Central memory CD4-positive, alpha-beta T cell (primary cell): ENCODE data around the gene CAPN9.

Experiments
- DNase-seq: peaks from one replicate; pipeline ENCODE4 v3.0.0; 2022

The CAPN9 gene

DNA sequence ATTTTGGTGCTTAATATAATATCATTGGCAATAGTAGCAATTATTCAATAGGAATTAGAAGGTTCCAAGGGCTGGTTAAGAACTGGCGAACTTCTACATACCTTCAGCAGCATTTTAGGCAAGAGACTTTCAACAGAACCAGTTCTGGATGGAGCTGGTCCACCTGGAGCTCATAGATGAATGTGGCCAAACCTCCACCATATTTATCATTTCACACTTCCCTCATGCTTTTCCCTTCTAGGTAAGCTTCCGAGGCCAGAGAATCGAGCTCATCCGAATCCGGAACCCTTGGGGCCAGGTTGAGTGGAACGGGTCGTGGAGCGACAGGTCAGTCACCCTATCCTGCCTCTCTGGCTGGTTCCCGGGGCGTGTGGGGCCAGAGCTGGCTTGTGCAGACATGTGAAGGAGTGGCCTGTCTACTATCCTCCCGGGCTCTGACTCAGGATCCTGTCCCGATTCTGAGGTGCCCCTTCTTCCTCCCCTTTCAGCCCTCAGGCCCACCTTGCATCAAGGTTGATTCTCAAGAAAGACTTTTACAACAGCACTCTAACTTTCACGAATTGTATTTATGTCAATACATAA, 24.7 kb downstream of the CAPN9 start:
- DNase-seq, result no peak

DNA sequence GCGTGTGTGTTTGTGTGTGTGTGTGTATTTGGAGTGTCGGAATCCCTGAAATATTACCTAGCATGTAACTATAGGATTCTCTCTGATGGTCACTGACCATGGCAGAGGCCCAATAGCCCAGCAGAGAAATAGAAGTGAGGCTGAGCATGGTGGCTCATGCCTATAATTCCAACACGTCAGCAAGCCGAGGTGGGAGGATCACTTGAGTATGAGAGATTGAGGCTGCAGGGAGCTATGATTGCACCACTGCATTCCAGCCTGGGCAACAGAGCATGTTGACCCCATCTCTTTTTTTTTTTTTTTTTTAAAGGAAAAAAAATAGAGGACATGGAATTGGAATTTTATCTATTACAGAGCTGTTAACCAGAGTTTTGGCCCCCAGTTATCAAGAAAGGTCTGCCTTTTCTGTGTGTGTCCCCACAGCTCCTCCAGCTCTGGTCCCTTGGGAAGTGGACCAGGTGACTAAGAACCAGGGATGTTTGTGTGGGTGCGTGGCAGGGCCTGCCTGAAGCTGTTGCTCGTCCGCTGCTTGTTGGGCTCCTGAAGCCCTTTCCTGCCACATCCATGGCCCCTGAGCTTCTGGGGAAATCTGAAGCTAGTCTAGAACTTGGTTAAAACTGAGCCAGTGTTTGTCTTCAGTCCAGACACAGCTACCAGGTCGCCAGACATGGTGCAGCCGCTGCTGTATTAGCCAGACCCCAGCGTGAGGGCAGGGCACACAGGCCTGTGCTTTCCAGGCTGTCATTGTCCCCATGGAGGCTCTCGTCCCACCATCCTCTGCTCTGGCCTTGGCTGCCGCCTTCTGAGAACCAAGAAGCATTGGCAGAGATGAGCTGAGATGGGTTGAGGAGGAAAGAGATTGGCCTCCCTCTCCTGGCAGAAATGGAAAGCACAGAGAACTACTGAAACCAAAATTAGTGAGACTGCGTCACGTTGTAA, 25.5 kb downstream of the CAPN9 start:
- no peak for DNase-seq

DNA sequence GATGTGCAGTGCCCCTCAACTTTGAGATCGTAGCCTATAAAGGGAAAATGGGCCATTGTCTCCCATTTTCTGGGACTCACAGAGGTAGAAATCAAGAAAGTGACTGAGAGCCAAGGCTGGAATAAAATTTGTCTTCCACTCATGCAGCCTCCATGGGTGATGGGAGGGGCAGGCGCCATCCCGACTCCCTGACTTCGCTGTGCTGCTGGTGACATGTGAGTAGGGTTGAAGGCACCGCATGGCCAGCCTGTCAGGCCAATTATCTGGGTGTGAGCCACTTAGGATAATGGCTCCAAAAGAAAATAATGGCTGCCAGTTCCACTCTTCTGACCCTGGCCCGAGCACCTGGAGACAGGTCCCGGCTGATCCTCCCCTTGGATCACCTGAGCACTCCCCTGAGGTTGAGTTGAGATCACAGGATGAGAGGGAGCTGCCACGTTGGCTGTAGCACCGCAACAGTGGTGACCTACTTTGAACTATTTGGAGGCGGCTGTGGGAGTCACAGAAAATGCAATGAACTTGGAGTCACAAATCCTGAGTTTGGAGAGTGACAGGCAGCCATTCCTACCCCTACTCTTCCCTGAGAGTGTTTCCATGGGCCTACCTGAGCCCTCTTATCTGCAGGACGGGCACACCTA, 26.3 kb downstream of the CAPN9 start:
- DNase-seq, result no peak

DNA sequence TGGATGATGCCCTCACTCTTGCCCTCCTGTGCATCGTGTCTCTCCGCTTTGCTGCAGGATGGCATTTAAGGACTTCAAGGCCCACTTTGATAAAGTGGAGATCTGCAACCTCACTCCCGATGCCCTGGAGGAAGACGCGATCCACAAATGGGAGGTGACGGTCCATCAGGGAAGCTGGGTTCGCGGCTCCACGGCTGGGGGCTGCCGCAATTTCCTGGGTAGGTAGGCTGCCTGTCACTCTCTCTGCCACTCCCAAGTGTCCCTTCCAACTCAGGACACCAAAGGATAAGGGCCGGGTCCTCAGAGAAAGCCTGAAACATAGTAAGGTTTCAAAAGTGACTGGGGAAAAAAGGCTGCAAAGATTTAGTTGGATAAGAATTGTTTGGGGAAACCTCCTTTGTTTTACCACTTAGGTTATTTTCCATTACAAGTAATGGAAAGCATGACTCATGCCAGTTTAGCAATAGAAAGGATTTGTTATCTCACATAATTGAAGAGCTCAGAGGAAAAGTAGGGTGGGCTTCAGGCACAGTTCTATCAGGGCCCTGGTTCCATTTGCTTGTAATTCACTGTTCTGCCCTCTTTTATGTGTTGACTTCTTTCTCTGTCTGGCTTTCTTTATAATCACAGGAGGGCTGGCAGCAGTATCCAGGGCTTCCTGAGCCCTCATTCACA, 31.9 kb downstream of the CAPN9 start:
- DNase-seq, result no peak

DNA sequence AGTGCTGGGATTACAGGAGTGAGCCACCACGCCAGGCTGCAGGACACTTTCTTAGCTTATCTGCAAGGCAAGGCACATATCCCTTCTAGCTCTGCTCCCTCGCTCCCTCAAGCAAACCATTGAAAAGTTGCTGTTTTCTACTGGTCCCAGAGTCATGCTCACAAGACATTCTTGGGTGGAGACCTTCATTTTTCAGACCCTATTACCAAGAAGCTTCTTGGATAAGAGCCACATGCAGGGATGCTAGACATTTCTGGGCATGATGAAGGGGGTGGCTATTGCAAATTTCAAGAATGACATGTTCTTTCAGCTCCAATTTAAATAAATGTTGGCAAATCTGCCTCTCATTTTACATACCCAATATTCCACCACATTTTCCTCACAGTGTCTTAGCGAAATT, 33.9 kb downstream of the CAPN9 start:
- no peak for DNase-seq

DNA sequence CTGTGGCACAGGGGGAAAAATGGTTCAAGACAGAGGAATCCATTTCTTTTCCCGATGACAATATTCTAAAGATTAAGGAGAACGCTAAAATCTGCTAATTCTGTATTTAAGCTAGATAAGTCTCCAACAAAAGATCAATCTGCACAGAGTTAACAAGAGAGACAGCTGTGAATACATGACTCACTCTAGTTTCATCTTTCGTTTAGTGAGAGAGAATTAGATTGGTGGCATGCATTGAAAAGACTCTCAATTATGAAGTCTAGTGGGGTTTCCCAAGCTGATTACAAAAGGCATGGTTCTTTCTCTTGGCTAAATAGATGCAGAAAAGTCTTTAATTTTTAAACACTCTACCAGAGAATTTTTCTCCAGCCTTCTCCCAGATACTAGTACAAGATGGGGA, 34.4 kb downstream of the CAPN9 start:
- no peak for DNase-seq

DNA sequence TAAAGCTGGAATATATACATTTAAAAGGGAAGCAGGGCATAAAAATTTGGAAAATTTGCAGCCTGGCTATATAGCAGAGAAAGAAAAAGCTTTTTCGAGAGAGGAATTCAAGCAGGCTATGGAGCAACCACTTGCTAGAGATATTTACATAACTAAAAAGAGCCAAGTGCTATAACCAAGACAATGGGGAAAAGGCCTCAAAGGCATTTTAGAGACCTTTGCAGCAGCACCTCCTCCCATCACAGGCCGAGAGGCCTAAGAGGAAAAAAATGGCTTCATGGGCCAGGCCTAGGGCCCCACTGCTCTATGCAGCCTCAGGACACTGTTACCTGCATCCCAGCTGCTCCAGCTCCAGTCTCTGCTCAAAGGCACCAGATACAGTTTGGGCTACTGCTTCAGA, 37.0 kb downstream of the CAPN9 start:
- DNase-seq, result no peak

DNA sequence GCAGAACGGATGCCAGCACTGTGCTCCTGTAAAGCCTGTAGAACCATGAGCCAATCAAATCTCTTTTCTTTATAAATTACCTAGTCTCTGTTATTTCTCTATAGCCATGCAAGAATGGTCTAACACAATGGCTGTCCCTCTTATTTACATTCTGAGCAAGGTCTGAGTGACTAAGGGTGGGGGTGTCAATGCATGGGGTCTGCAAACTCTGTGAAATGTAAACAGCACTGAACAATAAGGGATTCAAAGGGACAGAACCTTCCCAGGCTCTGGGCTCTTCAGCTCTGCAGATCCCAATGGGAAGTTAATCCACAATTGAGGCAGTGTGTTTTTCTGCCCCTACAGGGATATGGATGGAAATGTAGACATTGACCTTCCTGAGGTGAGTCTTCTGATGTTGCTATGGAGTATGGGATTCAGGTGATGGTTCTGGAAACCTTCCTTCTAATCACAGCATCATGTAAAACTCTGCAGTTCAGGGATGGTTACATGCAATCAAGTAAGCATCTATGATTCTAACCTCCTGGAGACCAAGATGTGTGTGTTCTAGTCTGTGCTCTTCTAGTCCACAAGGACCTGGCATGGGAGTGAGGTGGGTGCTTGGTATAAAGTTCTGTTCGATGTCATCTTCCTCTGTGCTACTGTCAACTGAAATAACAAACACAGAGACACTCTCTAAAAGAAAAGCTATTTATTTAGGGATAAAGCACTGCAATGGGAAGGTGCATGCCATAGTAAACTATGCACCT, 38.6 kb downstream of the CAPN9 start:
- DNase-seq, result no peak

DNA sequence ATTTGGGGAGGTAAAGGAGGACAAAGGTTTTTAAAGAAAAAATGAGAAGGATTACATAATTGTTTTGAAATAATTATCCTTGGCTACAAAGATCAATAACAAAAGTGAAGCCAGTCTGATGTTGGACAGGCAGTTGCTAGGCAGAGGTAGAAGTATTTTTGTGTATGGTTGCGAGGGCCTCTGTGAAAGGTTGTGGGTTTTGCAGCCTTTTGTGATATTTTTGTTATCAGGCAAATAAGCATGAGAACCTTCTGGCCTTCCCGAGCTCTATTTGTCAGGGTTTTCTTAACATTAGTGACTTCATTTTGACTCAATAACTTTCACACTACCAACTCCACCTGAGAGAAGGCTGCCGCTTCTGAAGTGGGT, 39.2 kb downstream of the CAPN9 start:
- DNase-seq, result no peak

DNA sequence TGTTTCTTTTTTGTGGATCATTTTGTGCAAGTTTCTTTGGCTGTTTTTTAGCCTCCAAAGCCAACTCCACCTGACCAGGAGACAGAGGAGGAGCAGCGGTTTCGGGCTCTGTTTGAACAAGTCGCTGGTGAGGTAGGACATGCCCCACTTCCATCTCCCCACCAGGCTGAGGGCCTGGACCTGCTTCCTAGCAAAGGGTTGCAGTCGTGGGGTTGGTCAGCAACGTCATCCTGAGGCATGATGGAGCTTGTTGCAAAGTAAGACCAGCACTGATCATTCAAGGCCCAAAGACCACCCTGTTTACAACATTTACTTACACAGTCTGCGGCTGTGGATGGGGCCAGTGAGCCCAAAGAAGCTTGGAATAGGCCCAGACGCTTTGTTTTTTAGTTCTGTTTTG, 40.3 kb downstream of the CAPN9 start:
- DNase-seq, result no peak

DNA sequence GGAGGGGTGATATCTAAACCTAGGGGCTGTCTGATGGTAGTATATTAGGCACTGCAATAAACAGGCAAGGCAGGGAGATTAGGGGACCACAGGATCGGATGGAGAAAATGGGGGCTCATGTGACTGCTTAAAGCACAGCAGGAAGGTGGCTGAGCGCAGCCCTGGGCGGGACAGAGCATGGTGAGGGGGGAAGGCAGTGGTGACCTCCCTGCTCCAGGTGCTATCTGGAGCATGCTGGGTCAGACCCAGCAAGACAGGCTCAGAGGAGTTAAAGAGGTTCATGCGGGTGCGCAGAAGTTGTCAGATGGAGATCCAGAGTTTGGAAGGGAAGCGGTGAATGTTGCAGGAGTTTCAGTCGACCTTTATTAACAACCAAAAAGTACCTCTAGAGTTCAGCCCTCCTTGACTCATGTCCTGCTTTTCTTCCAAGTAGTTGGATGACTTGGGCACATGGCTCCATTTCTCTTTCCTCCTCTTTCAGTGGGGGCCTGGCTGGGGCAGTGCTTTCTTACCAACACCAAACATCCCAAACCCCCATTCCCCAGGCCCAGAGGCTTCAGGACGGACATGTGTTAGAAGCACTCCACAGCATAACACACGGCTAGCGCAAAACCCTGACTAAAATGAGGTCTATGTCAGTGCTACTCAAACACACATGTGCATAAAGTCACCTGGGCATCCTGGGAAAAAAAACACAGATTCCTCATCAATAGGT, 41.5 kb downstream of the CAPN9 start:
- no peak for DNase-seq

DNA sequence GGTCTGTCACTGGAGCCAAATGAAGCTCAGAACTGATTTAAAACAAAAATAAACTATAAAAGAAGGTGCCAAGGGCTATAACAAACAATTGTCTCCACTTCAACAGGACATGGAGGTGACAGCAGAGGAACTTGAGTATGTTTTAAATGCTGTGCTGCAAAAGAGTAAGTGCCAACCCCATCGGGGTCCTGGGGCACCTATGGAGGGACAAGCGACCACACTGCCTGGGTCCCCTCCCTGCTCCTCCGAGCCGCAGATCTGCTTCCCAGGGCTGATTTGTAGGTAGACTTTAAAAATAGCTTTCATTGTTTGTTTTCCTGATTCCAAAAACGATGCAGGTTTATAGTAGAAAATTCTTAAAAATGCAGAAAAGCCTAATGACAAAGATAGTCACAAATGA, 42.8 kb downstream of the CAPN9 start:
- DNase-seq, result no peak

DNA sequence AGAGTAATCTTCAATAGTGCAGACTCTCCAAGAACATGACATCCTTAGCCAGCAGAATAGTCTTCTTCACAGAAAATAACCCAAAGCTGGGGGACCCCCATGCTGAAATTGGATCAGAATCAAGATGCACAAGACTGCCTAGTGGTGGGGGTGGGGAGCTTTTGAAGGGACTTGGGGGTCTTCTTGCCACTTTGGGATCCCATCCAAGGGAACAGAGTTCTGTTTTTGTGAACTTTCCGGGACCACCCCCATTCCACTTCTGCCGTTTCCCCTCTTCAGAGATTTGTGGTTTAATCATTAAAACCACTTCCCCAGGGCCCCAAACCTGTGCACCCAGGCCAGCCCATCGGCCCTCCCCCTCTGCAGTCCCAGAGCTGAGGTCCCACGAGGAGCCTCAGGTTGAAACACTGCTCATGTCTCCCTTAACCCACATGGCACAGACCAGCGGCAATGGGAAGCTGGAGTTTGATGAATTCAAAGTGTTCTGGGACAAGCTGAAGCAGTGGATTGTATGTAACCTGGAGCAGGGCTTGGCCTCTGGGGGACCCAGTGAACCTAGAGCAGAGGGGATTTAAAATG, 44.9 kb downstream of the CAPN9 start:
- DNase-seq, result no peak

DNA sequence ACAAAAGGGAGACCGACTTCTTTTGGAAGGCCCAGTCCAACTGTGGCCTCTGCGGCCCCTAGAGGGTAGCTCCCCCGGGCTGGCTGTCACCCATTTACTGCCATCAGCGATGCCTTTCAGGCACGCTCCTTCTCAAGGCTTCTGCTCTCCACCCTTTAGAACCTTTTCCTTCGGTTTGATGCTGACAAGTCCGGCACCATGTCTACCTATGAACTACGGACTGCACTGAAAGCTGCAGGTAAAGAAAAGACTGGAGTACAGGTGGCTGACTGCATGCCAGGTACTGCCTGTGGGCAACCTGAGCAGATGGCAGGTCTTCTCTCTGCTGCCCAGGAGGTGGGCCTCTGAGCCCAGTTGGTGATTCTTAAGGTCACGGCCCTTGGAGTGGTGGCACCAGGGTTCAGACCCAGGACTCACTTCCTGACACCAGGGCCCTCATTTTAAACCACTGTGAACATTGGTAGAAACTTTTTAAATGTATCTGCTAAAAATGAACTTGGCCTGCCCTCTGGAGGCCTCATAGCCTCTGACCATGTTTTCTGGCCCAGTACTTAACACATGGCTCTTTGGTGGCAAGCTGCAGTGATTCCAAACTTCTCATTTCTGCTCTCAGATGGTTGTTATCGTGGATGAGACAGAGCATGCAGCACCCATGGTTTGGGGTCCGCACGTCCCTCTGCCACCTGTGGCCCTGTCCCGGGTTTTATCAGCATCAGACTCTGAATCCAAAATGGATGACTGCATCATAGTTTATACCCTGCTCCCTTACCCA, 45.7 kb downstream of the CAPN9 start:
- DNase-seq, result no peak

DNA sequence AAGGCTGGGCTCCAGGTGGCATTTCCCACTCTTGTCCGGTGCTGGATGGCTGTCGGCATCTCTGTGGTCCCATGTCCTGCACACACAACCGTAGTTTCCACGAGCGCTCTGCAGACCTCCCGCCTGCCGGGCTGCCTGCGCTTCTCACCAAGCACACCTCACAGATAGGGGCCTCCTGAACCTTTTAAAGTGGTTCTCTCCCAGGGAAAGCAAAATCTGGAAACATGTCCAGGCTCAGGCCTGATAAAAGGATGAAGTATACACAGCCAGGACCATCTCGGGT, 46.2 kb downstream of the CAPN9 start:
- no peak for DNase-seq

DNA sequence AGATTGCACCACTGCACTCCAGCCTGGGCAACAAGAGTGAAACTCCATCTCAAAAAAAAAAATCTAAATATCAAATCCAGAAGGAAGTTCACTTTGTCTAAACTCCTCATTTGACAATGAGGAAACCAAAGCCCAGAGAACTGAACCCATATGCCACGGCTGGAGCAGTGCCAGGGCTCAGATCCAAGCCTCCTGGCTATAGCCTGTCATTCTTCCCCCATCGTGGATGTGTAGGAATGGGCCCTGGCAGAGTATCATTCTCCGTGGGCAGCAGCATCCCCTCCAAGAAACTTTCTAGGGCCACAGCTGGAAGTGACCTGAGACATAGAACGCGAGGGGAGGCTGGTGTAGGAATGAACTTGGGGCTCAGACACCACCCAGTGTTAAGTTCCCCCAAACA, 47.2 kb downstream of the CAPN9 start:
- DNase-seq, result no peak

DNA sequence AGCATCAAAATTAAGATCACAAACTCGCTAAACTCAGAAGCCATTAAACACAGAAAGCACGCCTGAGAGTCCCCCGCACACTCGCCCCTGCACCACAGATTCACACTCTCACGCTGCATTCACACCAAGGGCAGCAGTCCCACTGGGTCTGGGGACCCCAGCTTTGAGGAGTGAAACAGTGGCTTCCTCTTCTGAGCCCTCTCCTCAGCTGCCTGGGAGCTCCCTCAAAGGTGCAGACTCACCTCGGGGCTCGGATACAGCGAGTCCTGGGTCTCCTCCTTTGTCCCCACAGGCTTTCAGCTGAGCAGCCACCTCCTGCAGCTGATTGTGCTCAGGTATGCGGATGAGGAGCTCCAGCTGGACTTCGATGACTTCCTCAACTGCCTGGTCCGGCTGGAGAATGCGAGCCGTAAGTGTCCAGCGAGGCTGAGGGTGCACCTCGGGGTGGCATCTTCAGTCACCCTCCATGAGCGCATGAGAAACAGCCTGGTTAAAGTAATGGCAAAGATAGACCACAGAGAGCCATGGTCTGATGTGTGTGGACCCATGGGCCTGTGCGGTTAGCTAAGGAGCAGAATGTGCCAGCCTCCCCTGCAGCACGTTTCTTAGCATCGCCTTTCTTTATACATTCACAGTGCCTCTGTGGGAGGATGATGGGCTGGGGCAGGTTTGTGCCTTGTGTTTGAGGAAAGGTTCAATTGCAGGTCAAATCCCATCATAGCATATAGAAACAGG, 47.9 kb downstream of the CAPN9 start:
- DNase-seq, result no peak

DNA sequence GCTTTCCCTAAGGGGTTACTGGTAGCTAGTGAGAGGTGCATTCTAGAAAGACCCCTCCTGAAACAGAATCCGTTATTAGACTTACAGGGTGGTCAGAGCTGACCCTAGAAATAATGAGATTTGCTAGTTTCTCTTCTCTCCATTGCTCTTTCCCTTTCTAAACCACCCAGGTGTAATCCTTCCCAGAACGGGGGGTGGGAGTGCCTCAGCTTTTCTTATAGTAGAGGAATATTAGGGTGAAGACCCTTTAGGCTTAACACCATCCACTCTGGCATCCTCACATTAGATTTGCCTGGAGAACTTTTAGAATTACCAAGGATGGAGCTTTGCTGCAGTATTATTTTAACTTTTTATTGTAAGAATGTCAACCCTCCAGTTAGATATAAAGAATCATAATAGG, 49.4 kb downstream of the CAPN9 start:
- no peak for DNase-seq

DNA sequence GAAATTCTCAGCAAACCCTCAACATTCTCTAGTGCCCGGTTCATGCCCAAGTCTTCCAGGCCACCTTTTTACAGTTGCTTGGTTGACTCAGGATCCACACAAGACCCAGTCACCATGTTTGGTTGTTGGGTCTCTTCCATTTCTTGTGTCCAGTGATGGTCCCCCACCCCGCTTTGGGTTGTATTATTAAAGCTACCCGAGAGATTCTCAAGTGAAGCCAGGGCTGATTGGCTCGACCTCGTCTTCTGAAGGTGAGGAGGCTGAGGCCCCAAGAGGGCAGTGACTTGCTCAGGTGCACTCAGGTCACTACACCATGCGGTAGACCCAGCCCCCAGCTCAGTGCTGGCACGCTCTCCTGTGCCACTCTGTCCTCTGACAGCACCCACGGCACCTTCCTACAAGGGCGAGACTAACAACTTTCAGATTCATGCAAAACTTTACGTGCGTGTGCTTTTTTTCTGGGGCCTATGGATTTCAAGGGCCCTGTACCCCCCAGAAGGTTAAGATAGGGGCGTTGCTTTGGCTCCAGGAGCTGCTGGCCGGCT, 50.3 kb downstream of the CAPN9 start:
- DNase-seq, result no peak

DNA sequence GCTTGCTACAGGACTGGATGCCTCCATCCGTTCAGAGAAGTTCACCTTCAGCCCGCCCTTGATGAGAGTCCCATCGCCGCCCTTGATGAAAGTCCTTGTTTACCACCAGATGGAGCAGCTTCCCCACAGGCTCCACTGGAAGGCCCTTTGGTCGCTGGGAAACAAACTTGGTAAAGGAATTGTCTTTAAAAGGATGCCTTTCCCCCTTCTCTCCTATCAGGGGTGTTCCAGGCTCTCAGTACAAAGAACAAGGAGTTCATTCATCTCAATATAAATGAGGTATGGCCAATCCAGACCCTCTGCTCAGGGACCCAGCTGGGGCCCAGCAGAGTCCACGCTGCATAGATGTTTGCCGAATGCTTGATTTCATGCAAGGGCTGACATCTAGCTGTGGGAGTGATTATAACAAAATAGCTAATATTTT, 50.8 kb downstream of the CAPN9 start:
- DNase-seq, result no peak
